GM18502 (cell line): ENCODE data around the gene LACRT.
"Not testable (repeated sequence)": the region's sequence is repeated elsewhere in the genome, so short reads cannot be mapped to it uniquely, and the experiment has no call there.

Experiments
- ATAC-seq: cut with Tn5 transposase; IDR thresholded peaks from one replicate; pipeline ENCODE4 v1.9.1; 2021; ENCODE audit warnings: mild to moderate bottlenecking; ENCODE audit not compliant: unreplicated experiment, poor library complexity

The LACRT gene

GRCh38 chr12:54641089-54641488 is 6.4 kb upstream of the LACRT start:
- no peak for ATAC-seq

- not testable (repeated sequence) for ATAC-seq
These were observed 4.4 kb upstream of the LACRT start for GRCh38 chr12:54639112-54639511.

GRCh38 chr12:54631988-54632728 is 2.5 kb downstream of the LACRT start:
- ATAC-seq: no peak

- no peak for ATAC-seq
These were observed 3.1 kb downstream of the LACRT start for GRCh38 chr12:54631551-54631950.

- no peak for ATAC-seq
These were observed 4.8 kb downstream of the LACRT start for GRCh38 chr12:54629925-54630324.

GRCh38 chr12:54628186-54628846 is 6.4 kb downstream of the LACRT start:
- ATAC-seq: no peak

GRCh38 chr12:54627304-54627703 is 7.4 kb downstream of the LACRT start:
- no peak for ATAC-seq

GRCh38 chr12:54625598-54625997 is 9.1 kb downstream of the LACRT start:
- no peak for ATAC-seq

- no peak for ATAC-seq
These were observed 10.1 kb downstream of the LACRT start for GRCh38 chr12:54624315-54625279.

GRCh38 chr12:54622463-54623183 is 12.1 kb downstream of the LACRT start:
- ATAC-seq: no peak

GRCh38 chr12:54616933-54617680 is 17.6 kb downstream of the LACRT start:
- no peak for ATAC-seq

GRCh38 chr12:54612225-54612750 is 22.4 kb downstream of the LACRT start:
- no peak for ATAC-seq

- no peak for ATAC-seq
These were observed 23.0 kb downstream of the LACRT start for GRCh38 chr12:54611715-54612149.

GRCh38 chr12:54608769-54609168 is 25.9 kb downstream of the LACRT start:
- no peak for ATAC-seq

GRCh38 chr12:54608156-54608555 is 26.5 kb downstream of the LACRT start:
- no peak for ATAC-seq

- ATAC-seq: no peak
These were observed 28.1 kb downstream of the LACRT start for GRCh38 chr12:54606556-54606955.

- no peak for ATAC-seq
These were observed 29.3 kb downstream of the LACRT start for GRCh38 chr12:54605138-54605970.

- no peak for ATAC-seq
These were observed 30.3 kb downstream of the LACRT start for GRCh38 chr12:54604436-54604835.
